ENCODE results near the gene DESI1. TPM values are rescaled to one million over a fixed set of nuclear protein-coding genes. Genes with fewer than 3 reads are reported as not detected.

The DESI1 gene
- total RNA-seq, 1 experiment from 2014 or later, result 40.8 TPM

DNA sequence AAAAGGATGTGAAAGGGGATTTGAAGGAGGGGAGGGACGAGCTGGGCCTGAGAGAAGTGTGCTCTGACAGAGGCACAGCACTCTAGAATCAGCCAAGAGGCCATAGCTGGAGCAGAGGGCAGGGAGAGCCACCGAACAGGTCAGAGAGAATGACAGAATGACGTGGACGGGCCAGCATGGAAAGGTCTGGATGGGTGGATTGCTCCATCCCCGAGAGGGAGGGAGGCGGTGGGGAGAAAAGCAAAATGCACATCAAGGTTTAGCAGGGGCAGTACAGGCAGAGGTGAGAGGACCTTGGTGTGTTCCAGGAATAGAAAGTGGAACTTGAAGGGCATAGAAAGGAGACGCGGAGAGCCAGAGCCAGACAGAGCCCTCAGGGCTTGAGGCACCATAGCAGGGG is 38.1 kb downstream of the DESI1 start:
- Histone ChIP-seq H3K36me3 (ENCODE audit: control insufficient read depth in 1 of 2, insufficient read depth in 2 of 2, low read length in 2 of 2) (0 out of 4 replicates have a peak, but pooled peaks cover under 1 to 2% of the 10 kb centered on the region in 2 experiments), H3K4me2 (ENCODE audit: low read length) (no peak overlapping the region), H3K79me2 (ENCODE audit: insufficient read depth, low read length) (no peaks in the 10 kb centered on the region), H3K4me3 (replicated peaks in 1 of 2; ENCODE audit: low read depth in 1 of 2, low read length in 2 of 2) (no peak overlapping the region), H2AFZ (ENCODE audit: low read depth, low read length, poor library complexity, severe bottlenecking) (no peak overlapping the region), H3K9me3 (ENCODE audit: control insufficient read depth in 1 of 2, insufficient read depth in 1 of 2, low read depth in 1 of 2, low read length in 2 of 2) (no peaks in the 10 kb centered on the region), H3K27me3 (ENCODE audit: insufficient read depth, low read length) (no peaks in the 10 kb centered on the region), H3K4me1 (ENCODE audit: control insufficient read depth in 1 of 2, insufficient read depth in 2 of 2, low read length in 2 of 2) (peaks cover 2 to 3% of the 10 kb centered on the region in 2 experiments; a peak in 2 of 4 replicates), H4K20me1 (ENCODE audit: insufficient read depth) (no peaks in the 10 kb centered on the region), H3K9ac (ENCODE audit: low read length) (no peak overlapping the region), H3K9me2 (ENCODE audit: insufficient read depth) (no peaks in the 10 kb centered on the region), H3K27ac (ENCODE audit: low read depth, low read length) (no peak overlapping the region)
- ATAC-seq (no peak), DNase-seq (ENCODE audit: low read depth, low spot score) (no peak)
- RAD21 ChIA-PET (ENCODE audit: low non-redundant PET in 1 of 2, low total read pairs in 2 of 2, uncharacterized antibody in 2 of 2, unreplicated experiment in 2 of 2), result no interaction called here
- POLR2A ChIA-PET, result no interaction called here
- intact Hi-C loops (cut with micrococcal nuclease), result no loop called here
- no TSS peak for BruUV-seq (replicated peaks)
- TF ChIP-seq EZH2 (IDR thresholded peaks at IDR 0.05) (no peak), TCF7L2 (IDR thresholded peaks at IDR 0.05; ENCODE audit: borderline replicate concordance, extremely low read depth, insufficient read depth, insufficient read length) (no peak), ELF1 (IDR thresholded peaks at IDR 0.05; ENCODE audit: borderline replicate concordance, low read depth) (no peak), JUND (IDR thresholded peaks at IDR 0.05) (no peak), EGR1 (IDR thresholded peaks at IDR 0.05; ENCODE audit: low read depth) (no peak)
- TF ChIP-seq, protein P1, sequence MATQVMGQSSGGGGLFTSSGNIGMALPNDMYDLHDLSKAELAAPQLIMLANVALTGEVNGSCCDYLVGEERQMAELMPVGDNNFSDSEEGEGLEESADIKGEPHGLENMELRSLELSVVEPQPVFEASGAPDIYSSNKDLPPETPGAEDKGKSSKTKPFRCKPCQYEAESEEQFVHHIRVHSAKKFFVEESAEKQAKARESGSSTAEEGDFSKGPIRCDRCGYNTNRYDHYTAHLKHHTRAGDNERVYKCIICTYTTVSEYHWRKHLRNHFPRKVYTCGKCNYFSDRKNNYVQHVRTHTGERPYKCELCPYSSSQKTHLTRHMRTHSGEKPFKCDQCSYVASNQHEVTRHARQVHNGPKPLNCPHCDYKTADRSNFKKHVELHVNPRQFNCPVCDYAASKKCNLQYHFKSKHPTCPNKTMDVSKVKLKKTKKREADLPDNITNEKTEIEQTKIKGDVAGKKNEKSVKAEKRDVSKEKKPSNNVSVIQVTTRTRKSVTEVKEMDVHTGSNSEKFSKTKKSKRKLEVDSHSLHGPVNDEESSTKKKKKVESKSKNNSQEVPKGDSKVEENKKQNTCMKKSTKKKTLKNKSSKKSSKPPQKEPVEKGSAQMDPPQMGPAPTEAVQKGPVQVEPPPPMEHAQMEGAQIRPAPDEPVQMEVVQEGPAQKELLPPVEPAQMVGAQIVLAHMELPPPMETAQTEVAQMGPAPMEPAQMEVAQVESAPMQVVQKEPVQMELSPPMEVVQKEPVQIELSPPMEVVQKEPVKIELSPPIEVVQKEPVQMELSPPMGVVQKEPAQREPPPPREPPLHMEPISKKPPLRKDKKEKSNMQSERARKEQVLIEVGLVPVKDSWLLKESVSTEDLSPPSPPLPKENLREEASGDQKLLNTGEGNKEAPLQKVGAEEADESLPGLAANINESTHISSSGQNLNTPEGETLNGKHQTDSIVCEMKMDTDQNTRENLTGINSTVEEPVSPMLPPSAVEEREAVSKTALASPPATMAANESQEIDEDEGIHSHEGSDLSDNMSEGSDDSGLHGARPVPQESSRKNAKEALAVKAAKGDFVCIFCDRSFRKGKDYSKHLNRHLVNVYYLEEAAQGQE (IDR thresholded peaks at IDR 0.05; ENCODE audit: low read depth), result no peak
- CTCF ChIA-PET, result no interaction called here

DNA sequence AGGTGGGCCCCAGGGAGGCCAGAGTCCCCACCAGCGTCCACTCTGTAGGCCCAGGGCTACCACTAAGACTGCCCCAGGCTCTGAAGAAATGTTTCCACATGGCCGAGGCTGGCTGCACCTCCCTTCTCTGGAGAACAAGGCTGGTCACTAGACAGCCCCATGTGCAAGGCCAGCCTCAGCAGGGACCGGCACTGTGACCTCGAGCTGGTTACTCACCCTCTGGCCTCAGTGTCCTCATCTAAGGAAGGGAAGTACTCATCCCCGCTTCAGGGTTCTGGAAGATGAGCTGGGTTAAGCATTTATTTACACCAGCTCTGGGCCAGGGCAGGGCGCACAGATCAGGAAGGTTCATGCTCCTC is 40.9 kb downstream of the DESI1 start:
- no peak overlapping the region for H3K27ac ChIP-seq (ENCODE audit: low read depth, low read length)
- no peaks in the 10 kb centered on the region for H3K79me2 ChIP-seq (ENCODE audit: insufficient read depth, low read length)
- no peak for ATAC-seq
- no peaks in the 10 kb centered on the region for H3K27me3 ChIP-seq (ENCODE audit: insufficient read depth, low read length)
- no peak overlapping the region for H3K4me3 ChIP-seq (replicated peaks in 1 of 2; ENCODE audit: low read depth in 1 of 2, low read length in 2 of 2)
- no TSS peak for BruUV-seq (replicated peaks)
- H3K9me3 ChIP-seq (ENCODE audit: control insufficient read depth in 1 of 2, insufficient read depth in 1 of 2, low read depth in 1 of 2, low read length in 2 of 2), result no peaks in the 10 kb centered on the region
- CTCF ChIA-PET, result no interaction called here
- intact Hi-C loops (cut with micrococcal nuclease), result no loop called here
- RAD21 ChIA-PET (ENCODE audit: low non-redundant PET in 1 of 2, low total read pairs in 2 of 2, uncharacterized antibody in 2 of 2, unreplicated experiment in 2 of 2), result no interaction called here
- H2AFZ ChIP-seq (ENCODE audit: low read depth, low read length, poor library complexity, severe bottlenecking), result no peak overlapping the region
- TF ChIP-seq, protein P2, sequence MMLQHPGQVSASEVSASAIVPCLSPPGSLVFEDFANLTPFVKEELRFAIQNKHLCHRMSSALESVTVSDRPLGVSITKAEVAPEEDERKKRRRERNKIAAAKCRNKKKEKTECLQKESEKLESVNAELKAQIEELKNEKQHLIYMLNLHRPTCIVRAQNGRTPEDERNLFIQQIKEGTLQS (IDR thresholded peaks at IDR 0.05), result no peak
- no peak for TF ChIP-seq CEBPB (IDR thresholded peaks at IDR 0.05; ENCODE audit: low read depth)
- no peak for TF ChIP-seq EZH2 (IDR thresholded peaks at IDR 0.05)
- TF ChIP-seq TCF7L2 (IDR thresholded peaks at IDR 0.05; ENCODE audit: borderline replicate concordance, extremely low read depth, insufficient read depth, insufficient read length), result no peak
- TF ChIP-seq EZH2phosphoT487 (IDR thresholded peaks at IDR 0.05; ENCODE audit: borderline replicate concordance), result no peak
- TF ChIP-seq, protein P1 (IDR thresholded peaks at IDR 0.05; ENCODE audit: low read depth), result no peak
- no peak for TF ChIP-seq SIN3A (IDR thresholded peaks at IDR 0.05; ENCODE audit: low read depth)
- TF ChIP-seq YY1 (IDR thresholded peaks at IDR 0.05; ENCODE audit: extremely low read depth, insufficient replicate concordance, low read depth, low read length), result no peak
- H3K36me3 ChIP-seq (ENCODE audit: control insufficient read depth in 1 of 2, insufficient read depth in 2 of 2, low read length in 2 of 2), result 0 out of 4 replicates have a peak, but pooled peaks cover 2 to 11% of the 10 kb centered on the region in 2 experiments
- POLR2A ChIA-PET, result interaction anchor here (2.1 kb wide), 1 partner anchor 10 kb away, joined by 10 read pairs; the partner anchor contains the start of gene PMM1
- H3K9me2 ChIP-seq (ENCODE audit: insufficient read depth), result no peaks in the 10 kb centered on the region
- H3K4me2 ChIP-seq (ENCODE audit: low read length), result no peak overlapping the region
- no peak overlapping the region for H3K9ac ChIP-seq (ENCODE audit: low read length)
- no peaks in the 10 kb centered on the region for H3K4me1 ChIP-seq (ENCODE audit: control insufficient read depth in 1 of 2, insufficient read depth in 2 of 2, low read length in 2 of 2)
- no peaks in the 10 kb centered on the region for H4K20me1 ChIP-seq (ENCODE audit: insufficient read depth)
- no peak for DNase-seq (ENCODE audit: low read depth, low spot score)

Measured in HCT116 (cell line).